HG02763 (cell line): Measurements from ENCODE around the gene CELA2A.
"Not testable (repeated sequence)": the region's sequence is repeated elsewhere in the genome, so short reads cannot be mapped to it uniquely, and the experiment has no call there.

ENCODE experiments used
- ATAC-seq: cut with Tn5 transposase; IDR thresholded peaks from one replicate; pipeline ENCODE4 v1.9.1; 2021; ENCODE audit warnings: mild to moderate bottlenecking, moderate library complexity; ENCODE audit not compliant: unreplicated experiment

Gene CELA2A

DNA sequence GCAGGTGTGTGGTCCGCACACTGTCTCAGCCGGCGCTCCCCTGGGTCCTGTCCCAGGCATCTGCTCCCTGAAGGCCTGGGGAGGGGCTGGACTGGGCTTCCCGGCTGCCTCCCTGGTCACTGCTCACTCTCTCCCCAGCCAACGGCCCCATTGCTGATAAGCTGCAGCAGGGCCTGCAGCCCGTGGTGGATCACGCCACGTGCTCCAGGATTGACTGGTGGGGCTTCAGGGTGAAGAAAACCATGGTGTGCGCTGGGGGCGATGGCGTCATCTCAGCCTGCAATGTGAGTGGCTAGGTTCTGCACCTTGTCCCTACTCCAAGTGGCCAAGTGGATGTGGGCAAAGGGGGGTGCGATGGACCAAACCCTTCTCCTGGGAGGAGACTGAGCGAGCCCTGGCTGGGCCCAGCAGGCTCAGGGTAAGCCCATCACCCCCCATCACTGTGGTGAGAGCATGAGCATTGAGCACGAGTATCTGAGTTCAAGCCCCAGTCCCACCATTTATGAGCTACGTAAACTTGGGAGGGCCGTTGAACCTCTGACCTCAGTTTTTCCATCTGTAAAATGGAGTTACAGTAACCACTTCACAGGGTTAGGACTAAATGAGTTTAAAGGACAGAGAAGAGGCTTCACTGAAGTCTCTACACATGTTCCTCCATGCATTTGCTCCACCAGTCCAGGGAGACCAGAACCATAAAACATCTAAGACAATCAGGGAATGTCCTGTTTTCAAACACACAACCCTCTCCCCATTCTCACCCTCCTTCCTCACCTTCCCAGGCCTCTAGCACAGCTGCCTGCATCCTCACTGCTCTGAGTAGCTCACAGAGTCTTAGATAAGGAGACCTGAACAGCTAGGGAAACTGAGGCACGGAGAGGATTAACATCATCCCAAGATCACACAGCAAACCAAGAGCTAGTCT lies 11.8 kb upstream of the CELA2A start:
- no peak for ATAC-seq

DNA sequence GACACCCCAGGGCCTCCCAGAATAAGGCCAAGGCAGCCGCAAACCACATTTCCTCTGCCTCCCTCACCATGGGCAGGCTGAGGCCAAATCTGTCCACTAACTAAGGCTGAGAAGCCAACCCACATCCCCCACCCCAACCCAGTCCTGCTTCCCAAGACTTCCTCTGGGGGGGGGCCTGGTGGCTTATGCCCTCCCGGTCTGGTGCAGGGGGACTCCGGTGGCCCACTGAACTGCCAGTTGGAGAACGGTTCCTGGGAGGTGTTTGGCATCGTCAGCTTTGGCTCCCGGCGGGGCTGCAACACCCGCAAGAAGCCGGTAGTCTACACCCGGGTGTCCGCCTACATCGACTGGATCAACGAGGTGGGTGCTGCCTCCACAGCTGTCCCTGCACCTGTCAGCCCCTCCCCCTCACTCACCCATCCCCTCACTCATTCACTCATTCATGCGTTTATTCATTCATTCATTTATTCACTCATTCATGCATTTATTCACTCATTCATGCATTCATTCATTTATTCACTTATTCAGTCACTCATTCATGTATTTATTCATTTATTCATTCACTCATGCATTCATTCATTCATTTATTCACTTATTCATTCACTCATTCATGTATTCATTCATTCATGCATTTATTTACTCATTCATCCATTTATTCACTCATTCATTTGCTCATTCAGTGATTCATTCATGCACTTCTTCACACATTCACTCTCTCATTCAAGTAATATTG lies 11.0 kb upstream of the CELA2A start:
- no peak for ATAC-seq

DNA sequence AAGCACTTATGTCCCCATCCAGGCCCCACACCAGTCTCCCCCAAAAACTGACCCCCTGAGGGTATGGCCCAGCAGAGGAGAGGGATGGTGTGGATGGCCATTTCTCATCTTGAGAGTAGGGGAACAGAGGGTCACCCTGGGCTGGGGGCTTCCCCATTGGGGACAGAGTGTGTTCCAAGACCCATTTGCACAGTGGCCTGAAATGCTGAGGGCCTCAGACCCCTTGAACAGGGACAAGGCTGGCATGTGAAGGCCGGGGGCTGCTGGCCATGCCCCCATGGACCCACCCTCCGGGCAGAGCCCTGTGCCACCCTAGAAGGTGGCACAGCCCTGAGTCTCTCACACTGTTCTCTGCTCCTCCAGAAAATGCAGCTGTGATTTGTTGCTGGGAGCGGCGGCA lies 10.3 kb upstream of the CELA2A start:
- ATAC-seq = no peak

DNA sequence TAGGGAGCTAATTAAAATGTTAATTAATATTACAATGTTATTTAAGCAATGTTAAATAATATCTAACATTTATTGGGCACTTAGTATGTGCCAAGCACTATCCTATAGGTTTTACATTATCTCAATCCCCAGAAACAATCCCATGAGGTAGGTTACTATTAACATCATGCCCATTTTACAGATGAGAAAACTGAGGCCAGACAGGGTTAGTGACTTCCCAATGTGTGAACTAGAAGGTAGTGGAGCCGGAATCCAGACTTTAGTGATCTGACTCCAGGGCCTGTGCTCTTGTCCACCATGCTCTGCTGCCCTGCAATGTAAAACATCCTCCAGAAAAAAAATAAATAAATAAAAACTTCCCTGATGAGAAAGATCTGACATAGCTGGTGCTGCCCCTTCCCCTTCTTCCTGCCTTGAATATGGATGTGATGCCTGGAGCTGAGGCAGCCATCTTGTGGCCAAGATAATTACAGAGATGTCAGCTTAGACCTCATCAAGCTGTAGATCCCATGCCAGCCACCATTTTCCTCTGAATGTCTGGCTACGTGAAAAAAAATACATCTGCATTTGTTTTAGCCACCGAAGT lies 7.6 kb upstream of the CELA2A start:
- ATAC-seq = no peak

DNA sequence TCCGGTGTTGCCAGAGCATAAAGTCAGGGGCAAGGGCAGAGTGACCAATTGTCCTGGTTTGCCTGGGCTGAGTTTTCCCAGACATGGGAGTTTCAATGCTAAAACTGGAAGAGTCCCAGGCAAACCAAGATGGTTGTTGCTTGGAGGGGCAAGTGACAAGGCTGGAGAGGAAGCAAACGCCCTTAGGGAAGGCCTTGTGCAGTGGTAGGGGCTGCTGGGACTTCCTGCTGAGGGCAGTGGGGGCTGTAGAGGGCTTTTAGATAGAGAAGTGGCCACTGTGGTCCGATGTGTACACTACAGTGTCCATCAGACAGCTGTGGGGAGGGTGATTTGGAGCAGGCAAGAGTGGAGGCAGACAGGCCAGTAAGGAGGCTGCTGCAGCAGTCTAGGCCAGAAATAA lies 7.0 kb upstream of the CELA2A start:
- ATAC-seq = no peak

DNA sequence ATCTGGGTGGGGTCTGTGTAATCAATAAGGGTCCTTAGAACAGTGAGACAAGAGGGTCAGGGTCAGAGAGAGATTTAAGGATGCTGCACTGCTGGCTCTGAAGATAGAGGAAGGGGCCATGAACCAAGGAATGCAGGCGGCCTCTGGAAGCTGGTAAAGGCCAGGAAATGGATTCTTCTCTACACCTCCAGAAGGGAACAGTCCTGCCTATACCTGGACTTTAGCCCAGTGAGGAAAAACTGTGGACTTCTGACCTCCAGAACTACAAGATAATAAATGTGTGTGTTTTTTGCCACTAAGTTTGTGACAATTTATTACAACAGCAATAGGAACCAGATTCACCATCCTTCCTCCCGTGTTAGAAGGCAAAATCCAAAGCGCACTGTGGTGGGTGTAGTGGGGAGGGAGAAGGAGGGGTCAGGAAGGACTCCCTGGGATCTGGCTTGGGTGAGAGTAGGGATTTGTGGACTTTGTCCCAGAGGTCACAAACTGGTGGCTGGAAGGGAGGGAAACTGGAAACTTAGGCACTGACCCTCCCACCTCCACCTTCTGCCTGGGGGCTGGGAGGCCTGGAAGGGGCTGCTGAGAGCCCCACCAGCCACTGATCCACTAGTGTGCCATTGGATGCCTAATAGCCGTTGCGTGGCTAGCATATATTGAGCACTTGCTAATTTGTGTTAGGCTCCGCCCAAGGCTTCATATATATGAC lies 5.4 kb upstream of the CELA2A start:
- no peak for ATAC-seq

DNA sequence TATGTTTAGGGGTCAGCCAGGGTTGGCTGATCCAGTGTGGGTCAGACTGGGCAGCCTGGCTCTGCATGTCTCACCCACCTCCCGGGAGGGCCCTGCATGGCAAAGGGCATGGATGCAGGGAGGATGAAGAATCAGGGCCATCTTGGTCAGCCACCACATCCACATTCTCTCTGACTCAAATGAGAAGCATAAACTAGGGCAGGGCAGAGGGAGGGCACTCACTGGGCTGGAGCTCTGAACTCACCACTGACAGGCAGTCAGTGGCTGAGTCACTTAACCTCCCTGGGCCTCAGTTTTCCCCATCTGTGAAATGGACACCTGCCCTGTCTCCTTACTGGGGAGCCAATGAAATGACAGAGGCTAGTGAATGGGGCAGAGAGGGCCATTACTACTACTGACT lies 4.3 kb upstream of the CELA2A start:
- ATAC-seq = no peak

DNA sequence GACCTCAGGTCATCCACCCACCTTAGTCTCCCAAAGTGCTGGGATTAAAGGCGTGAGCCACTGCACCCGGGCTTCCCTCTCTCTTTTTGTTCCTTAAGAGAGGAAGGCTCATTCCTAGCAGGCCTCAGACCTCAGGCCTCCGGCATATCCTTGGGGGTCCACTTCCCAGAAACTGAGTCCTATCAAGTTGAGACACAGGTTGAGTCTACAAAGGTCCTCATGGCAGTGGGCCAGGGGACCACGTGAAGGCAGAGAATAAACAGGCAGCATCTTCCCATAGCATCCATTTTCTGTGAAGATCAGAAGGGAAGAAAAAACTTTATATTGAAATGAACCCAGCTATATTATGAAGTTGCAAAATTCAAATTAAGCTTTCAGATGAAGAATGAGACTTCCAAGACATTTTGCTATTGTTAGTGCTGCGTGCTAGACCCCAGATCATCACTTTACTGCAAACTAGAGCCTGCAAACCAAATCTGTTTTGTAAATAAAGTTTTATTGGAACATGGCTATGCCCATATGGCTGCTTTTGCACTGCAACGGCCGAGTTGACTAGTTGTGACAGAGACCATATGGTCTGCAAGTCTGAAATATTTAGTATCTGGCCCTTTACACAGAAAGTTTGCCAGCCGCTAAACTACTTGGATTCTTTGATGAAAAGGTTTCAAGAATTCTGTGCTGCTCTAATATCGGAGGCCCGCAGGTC lies 3.5 kb upstream of the CELA2A start:
- no peak for ATAC-seq

DNA sequence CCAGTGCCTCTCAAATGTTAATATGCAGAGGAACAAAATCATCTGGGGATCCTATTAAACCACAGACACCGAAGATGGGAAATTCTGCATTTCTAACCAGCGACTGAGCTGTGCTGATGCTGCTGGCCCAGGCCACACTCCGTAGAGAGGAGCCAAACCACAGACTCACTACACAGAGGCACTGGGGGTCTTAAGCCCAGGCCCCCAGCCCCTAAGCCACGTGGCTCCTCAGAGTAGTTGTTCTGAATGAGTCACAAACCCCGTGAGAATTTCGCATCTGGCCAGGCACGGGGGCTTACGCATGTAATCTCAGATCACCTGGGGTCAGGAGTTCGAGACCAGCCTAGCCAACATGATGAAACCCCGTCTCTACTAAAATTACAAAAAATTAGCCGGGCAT lies 2.8 kb upstream of the CELA2A start:
- no peak for ATAC-seq

DNA sequence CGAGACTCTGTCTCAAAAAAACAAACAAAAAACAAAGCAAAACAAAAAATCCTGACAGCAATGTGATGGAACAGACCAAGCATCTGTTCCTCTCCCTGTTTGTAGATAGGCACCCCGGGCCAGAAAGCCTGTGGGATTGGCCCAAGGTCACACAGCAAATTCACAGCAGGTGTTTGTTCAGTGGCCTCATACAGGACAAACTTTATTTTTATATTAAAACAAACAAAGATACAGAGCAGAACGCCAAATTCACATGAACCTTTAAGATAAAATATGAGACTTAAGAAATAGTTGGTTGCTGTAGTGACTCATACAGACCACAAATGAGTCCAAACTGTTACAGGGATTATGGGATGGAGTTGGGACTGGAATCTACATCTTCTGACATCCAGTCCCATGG lies 2.3 kb upstream of the CELA2A start:
- ATAC-seq = no peak

DNA sequence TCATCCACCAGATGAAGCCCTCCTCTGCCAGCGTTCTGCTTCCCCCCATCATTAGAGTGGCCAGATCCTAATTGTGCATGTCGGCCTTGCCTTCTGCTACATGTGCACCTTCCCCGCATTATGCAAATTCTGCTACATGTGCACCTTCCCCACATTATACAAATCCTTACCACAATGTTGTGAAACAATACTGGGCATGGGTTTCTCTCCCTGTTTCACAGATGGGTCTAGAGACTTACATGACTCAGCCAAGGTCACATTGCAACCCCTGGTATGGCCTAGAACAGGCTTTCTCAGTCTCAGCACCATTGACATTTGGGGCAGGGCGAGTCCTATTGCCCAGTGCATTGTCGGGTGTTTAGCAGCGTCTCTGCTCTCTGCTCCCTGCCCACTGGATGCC lies 1.0 kb upstream of the CELA2A start:
- ATAC-seq = no peak

DNA sequence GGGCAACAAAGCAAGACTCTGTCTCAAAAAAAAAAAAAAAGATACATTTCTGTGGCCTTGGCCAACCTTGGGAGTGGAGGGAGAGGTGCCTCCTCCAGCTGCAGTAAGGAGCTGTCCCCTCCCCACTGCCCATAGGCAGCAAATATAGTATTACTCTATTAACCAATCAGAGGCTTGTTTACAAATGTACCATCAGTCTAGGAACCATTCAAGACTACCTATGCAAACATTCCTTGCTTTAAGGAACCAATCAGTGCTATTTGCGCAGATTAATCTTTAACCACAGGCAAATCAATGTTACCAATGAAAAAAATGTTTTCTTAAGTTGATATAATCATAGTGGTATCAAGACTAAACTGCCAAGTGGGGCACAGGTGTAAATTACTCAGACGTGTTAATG lies 1.1 kb downstream of the CELA2A start:
- ATAC-seq = no peak

DNA sequence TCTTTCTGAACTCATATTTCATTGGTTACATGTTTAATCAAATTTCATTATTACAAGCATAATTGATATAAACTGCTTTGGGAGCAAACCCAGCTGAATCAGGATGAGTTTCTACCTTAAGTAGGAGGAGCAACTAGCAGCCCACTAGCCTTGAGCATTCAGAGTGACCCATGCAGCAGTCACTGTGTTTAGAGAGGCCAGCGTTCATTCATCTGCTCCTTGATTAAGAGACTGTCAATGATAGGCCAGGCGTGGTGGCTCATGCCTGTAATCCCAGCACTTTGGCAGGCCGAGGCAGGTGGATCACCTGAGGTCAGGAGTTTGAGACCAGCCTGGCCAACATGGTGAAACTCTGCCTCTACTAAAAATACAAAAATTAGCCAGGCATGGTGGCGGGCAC lies 1.9 kb downstream of the CELA2A start:
- ATAC-seq = not testable (repeated sequence)

DNA sequence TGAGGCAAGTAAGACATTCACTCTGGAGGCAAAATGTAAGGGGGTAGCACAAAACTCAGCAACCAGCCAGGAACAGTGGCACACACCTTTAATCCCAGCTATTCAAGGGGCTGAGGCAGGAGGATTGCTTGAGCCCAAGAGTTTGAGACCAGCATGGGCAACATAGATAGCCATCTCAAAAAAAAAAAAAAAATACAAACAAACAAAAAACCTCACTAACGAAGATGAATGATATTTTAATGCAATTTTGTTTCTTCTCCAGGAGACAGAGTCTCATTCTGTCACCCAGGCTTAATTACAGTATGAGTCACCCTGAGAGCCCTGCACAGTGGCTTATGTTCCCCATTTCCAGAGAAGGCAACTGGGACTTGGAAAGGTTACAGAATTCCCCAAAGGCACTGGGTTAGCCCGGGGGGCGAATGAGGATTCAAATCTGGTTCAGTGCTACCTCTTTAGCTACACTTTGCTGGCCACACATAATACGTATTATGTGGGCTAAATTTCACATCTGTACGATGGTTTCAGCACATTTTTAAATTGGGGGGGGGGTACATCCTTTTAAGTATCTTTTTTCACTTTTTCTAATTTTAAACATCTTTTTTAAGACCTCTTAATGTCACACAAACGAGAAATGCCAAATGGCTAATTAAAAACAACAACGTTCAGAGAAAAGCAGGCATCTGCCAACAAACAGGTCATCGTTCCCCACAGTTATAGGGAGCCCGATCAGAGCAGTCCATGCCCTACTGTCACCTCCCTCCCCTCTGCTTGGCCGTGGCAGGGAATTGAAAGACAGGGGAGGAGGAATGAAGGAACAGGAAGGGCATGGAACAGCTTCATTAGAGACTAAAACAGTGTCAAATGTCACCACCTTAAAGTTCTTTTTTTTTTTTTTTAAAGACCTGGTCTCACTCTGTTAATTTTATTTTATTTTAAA lies 3.5 kb downstream of the CELA2A start:
- no peak for ATAC-seq

DNA sequence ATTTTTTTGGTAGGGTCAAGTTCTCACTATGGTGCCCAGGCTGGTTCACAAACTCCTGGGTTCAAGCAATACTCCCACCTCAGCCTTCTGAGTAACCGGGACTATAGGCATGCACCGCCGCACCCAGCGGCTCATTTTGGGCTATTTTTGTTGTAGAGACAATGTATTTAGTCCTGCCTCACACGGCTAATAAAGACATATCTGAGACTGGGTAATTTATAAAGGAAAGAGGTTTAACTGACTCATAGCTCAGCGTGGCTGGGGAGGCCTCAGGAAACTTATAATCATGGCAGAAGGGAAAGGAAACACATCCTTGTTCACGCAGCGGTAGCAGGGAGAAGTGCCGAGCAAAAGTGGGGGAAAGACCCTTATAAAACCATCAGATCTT lies 4.2 kb downstream of the CELA2A start:
- ATAC-seq = no peak

DNA sequence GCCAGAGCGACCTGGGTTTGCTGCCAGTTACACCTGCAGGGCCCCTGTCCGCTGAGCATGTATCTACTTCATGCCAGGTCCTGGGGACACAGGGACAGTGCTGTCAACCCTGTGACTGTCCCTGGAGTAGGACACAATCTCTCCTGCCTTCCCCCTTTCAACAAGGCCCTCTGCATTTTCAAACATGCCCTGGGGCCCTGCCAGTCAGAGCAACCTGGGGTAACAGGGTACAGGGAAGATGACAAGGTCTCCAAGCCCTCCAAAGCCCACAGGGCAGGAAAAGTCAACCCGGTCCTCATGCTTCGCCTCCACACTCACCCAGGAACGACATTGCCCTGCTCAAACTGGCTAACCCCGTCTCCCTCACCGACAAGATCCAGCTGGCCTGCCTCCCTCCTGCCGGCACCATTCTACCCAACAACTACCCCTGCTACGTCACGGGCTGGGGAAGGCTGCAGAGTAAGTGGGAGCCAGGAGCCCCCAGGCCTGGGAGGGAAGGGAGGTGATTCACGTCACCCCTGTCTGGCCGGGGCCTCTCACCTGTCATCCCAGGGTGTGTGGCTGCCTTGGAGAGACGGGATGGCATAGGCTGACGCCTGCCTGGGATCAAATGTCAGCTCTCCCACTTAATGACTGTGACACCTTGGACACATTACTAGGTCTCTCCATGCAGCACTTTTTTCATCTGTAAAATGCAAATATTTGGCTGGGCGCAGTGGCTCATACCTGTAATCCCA lies 6.7 kb downstream of the CELA2A start:
- ATAC-seq = not testable (repeated sequence)

DNA sequence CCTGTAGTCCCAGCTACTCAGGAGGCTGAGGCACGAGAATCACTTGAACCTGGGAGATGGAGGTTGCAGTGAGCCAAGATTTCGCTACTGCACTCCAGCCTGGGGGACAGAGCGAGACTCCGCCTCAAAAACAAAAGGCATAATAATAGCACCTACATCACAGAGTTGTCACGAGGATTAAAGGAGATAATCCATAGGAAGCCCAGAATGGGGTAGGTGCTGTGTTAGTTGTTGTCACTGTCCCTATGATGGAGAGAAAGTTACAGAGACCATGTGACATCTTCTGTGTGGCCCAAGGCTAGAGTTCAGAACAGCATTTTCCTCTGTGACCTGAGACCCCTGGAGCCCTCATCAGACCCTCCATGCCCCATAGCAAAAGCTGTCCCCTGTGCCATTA lies 7.4 kb downstream of the CELA2A start:
- not testable (repeated sequence) for ATAC-seq

DNA sequence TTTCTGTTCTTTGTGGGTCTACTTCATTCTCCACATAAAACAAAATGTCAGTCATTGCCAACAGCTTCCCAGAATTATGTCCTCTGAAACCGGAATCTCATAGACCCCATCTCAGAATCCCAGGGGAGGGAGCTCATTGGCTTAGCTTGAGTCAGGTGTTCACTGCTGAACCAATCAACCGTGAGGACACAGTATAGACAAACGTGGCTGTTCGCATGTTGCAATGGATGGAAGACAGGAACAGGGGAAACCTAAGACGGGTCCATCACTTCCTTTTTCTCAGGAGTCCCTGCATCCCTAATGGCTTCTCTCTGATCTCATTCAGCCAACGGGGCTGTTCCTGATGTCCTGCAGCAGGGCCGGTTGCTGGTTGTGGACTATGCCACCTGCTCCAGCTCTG lies 9.1 kb downstream of the CELA2A start:
- no peak for ATAC-seq
